ENCODE results near the gene TEKT1. TPM values are rescaled to one million over a fixed set of nuclear protein-coding genes. Genes with fewer than 3 reads are reported as not detected.
"Not testable (repeated sequence)": the region's sequence is repeated elsewhere in the genome, so short reads cannot be mapped to it uniquely, and the experiment has no call there.

The TEKT1 gene
- total RNA-seq, 2 donors from 2014 or later: not detected

DNA sequence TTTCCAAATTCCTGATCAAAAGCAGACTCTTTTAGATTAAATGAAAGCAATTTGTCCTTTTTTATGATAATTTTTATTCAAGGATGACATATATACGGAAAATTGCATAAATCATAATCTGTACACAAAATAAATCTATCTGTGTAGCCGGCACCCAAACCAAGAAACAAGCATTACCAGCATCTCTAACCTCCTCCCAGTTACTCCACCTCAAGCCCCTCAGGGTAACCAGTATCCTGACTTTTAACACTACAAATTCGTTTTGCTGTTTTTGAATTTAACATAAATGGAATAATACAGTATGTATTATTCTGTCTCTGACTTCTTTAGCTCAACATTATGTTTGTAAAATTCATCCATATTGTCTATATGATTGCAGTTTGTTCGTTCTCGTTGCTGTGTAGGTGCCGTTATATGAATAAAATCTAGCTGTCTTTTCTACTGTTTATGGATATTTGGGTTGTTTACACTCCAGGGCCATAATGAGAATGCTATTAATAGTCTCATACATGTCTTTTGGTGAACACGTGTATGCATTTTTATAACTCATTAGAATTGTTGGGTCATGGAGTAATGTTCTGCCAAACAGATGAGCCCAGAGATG is 1.0 kb downstream of the TEKT1 start:
- TF ChIP-seq, protein P1, sequence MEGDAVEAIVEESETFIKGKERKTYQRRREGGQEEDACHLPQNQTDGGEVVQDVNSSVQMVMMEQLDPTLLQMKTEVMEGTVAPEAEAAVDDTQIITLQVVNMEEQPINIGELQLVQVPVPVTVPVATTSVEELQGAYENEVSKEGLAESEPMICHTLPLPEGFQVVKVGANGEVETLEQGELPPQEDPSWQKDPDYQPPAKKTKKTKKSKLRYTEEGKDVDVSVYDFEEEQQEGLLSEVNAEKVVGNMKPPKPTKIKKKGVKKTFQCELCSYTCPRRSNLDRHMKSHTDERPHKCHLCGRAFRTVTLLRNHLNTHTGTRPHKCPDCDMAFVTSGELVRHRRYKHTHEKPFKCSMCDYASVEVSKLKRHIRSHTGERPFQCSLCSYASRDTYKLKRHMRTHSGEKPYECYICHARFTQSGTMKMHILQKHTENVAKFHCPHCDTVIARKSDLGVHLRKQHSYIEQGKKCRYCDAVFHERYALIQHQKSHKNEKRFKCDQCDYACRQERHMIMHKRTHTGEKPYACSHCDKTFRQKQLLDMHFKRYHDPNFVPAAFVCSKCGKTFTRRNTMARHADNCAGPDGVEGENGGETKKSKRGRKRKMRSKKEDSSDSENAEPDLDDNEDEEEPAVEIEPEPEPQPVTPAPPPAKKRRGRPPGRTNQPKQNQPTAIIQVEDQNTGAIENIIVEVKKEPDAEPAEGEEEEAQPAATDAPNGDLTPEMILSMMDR (IDR thresholded peaks at IDR 0.05): no peak
- ATAC-seq (ENCODE audit: insufficient number of reproducible peaks, low FRiP score, low read depth) (no peak), DNase-seq (ENCODE audit: low spot score) (no peak)
- Histone ChIP-seq H3K27me3 (replicated peaks; ENCODE audit: insufficient read depth) (no peaks in the 10 kb centered on the region), H3K4me3 (no peak overlapping the region), H3K9me3 (no peaks in the 10 kb centered on the region), H3K4me1 (ENCODE audit: control insufficient read depth in 1 of 2, low read depth in 2 of 2) (no peaks in the 10 kb centered on the region), H3K36me3 (no peaks in the 10 kb centered on the region), H3K27ac (no peak overlapping the region)

DNA sequence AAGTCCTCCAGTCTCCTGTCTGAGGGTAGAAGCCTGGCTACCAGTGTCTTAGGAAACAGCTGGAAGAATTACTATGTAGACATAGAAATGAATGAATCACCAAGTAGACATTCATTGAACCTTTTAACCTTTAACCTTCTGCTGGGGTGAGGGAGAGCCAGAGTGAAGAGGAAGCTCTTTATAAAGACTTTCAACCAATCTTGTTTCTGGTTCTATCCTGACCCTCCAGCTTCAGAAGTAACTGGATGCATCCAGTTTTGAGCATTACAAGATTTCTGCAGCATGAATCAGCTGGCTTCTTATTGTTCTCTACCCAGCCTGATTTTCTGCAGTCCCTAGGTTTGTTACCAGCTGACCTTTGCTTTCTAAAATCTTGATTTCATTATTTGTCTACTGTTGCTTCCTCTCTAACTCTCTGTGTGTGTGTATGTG is 8.5 kb downstream of the TEKT1 start:
- H3K27me3 ChIP-seq (replicated peaks; ENCODE audit: insufficient read depth): no peaks in the 10 kb centered on the region

DNA sequence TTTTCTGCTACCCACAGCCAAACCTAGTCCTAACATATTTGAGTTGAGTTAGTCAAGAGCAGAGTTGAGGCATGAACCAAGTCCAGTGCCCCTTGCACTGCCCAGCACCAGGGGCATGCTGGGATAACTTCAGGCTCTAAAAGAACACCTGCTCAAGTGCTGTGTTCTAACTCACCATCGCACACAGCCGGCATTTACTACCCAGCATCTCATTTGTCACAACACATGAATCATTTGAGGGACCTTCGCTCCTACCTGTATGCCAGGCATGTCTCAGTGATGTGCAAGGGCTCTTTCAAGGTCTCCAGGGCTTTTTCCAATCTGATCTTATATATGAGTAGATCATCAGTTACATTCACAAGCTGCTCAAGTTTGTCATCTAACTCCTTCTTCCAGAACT is 12.6 kb downstream of the TEKT1 start:
- ATAC-seq (ENCODE audit: insufficient number of reproducible peaks, low FRiP score, low read depth): no peak
- Histone ChIP-seq H3K36me3 (no peaks in the 10 kb centered on the region), H3K9me3 (no peaks in the 10 kb centered on the region), H3K27me3 (replicated peaks; ENCODE audit: insufficient read depth) (no peaks in the 10 kb centered on the region), H3K4me3 (no peak overlapping the region), H3K27ac (no peak overlapping the region), H3K4me1 (ENCODE audit: control insufficient read depth in 1 of 2, low read depth in 2 of 2) (no peaks in the 10 kb centered on the region)
- DNase-seq (ENCODE audit: low spot score): no peak
- TF ChIP-seq, protein P1 (IDR thresholded peaks at IDR 0.05): no peak

More for the DNA sequence above, 8.5 kb downstream of the TEKT1 start:
- DNase-seq (ENCODE audit: low spot score) (no peak), ATAC-seq (ENCODE audit: insufficient number of reproducible peaks, low FRiP score, low read depth) (no peak)
- H3K4me3 ChIP-seq: no peak overlapping the region
- no peak overlapping the region for H3K27ac ChIP-seq
- H3K9me3 ChIP-seq: no peaks in the 10 kb centered on the region
- TF ChIP-seq, protein P1 (IDR thresholded peaks at IDR 0.05): no peak
- no peaks in the 10 kb centered on the region for H3K36me3 ChIP-seq
- no peaks in the 10 kb centered on the region for H3K4me1 ChIP-seq (ENCODE audit: control insufficient read depth in 1 of 2, low read depth in 2 of 2)

DNA sequence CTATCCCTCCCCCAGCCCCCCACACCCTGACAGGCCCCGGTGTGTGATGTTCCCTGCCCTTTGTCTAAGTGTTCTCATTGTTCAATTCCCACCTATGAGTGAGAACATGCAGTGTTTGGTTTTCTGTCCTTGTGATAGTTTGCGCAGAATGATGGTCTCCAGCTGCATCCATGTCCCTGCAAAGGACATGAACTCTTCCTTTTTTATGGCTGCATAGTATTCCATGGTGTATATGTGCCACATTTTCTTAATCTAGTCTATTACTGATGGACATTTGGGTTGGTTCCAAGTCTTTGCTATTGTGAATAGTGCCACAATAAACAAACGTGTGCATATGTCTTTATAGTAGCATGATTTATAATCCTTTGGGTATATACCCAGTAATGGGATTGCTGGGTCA is 15.2 kb downstream of the TEKT1 start:
- not testable (repeated sequence) for ATAC-seq (ENCODE audit: insufficient number of reproducible peaks, low FRiP score, low read depth); H3K9me3 ChIP-seq; H3K27me3 ChIP-seq (replicated peaks; ENCODE audit: insufficient read depth); DNase-seq (ENCODE audit: low spot score); H3K4me1 ChIP-seq (ENCODE audit: control insufficient read depth in 1 of 2, low read depth in 2 of 2); H3K36me3 ChIP-seq; H3K27ac ChIP-seq; H3K4me3 ChIP-seq

DNA sequence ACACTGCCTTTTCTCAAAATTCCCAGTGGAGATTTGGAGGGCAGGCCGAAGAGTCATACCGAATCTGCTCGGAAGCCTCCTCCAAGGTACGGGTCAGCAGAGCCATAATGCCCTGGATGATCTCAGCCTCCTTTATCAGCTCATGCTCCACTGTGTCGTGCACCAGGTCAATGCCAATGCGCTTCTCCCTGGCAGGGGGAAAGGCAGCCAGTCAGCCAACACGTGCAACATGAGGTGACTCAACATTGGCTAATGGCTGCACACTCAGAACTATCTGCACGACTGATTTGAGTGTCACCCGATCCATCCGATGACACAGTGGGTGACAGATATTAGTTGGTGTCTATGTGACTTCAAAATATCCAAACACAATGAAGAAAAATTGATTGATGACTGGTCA is 15.8 kb downstream of the TEKT1 start:
- no peak overlapping the region for H3K27ac ChIP-seq
- H3K4me1 ChIP-seq (ENCODE audit: control insufficient read depth in 1 of 2, low read depth in 2 of 2): no peaks in the 10 kb centered on the region
- H3K4me3 ChIP-seq: no peak overlapping the region
- TF ChIP-seq, protein P1 (IDR thresholded peaks at IDR 0.05): no peak
- no peak for ATAC-seq (ENCODE audit: insufficient number of reproducible peaks, low FRiP score, low read depth)
- H3K27me3 ChIP-seq (replicated peaks; ENCODE audit: insufficient read depth): no peaks in the 10 kb centered on the region
- DNase-seq (ENCODE audit: low spot score): no peak
- no peaks in the 10 kb centered on the region for H3K9me3 ChIP-seq
- H3K36me3 ChIP-seq: no peaks in the 10 kb centered on the region

DNA sequence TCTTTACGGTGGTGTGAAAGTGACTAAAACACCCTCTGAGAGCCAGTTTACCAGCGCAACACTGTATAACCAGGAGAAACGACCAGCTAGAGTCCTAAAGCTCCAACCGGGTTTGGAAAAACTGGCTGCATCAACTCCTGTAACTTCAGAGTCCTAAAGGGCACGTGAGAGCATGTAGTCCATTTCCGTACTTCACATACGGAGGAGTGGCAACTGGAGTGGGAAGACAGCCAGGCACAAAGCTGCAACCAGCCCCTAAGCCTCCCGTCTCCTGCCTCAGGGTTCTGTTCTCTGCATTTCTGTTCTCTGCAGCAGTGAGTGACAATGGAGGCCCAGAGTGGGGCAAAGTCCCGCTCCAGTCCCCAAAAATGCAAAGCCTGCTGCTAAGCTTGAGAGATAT is 19.2 kb downstream of the TEKT1 start:
- Histone ChIP-seq H3K4me1 (ENCODE audit: control insufficient read depth in 1 of 2, low read depth in 2 of 2) (no peaks in the 10 kb centered on the region), H3K27me3 (replicated peaks; ENCODE audit: insufficient read depth) (no peaks in the 10 kb centered on the region), H3K9me3 (no peaks in the 10 kb centered on the region), H3K4me3 (no peak overlapping the region), H3K36me3 (no peaks in the 10 kb centered on the region), H3K27ac (no peak overlapping the region)
- TF ChIP-seq, protein P1 (IDR thresholded peaks at IDR 0.05): no peak
- DNase-seq (ENCODE audit: low spot score): no peak
- no peak for ATAC-seq (ENCODE audit: insufficient number of reproducible peaks, low FRiP score, low read depth)

All from thoracic aorta (tissue), 2 donors.